ENCODE data around the gene ARHGAP24.
A peak's percentile ranks its signal among the peaks of the same experiment; 100 is the strongest.
"Not testable (repeated sequence)": the region's sequence is repeated elsewhere in the genome, so short reads cannot be mapped to it uniquely, and the experiment has no call there.

The ARHGAP24 gene

GRCh38 chr4:85955620-85956292 lies 480.8 kb downstream of the ARHGAP24 start:
- no peak for DNase-seq (ENCODE audit: low read depth)
- H3K4me3 ChIP-seq (ENCODE audit: low read depth, low read length), result no peak overlapping the region

GRCh38 chr4:85956293-85956945 lies 481.5 kb downstream of the ARHGAP24 start:
- no peak overlapping the region for H3K4me3 ChIP-seq (ENCODE audit: low read depth, low read length)
- no peak for DNase-seq (ENCODE audit: low read depth)

GRCh38 chr4:85961887-85962286 lies 486.9 kb downstream of the ARHGAP24 start:
- no peak overlapping the region for H3K4me3 ChIP-seq (ENCODE audit: low read depth, low read length)
- no peak for DNase-seq (ENCODE audit: low read depth)

- H3K4me3 ChIP-seq (ENCODE audit: low read depth, low read length), result no peak overlapping the region
- no peak for DNase-seq (ENCODE audit: low read depth)
These were observed 488.3 kb downstream of the ARHGAP24 start for GRCh38 chr4:85963231-85963630.

GRCh38 chr4:85964298-85964697 lies 489.3 kb downstream of the ARHGAP24 start:
- DNase-seq (ENCODE audit: low read depth), result no peak
- H3K4me3 ChIP-seq (ENCODE audit: low read depth, low read length), result no peak overlapping the region

- not testable (repeated sequence) for H3K4me3 ChIP-seq (ENCODE audit: low read depth, low read length); DNase-seq (ENCODE audit: low read depth)
These were observed 490.1 kb downstream of the ARHGAP24 start for GRCh38 chr4:85965017-85965416.

- DNase-seq (ENCODE audit: low read depth), result no peak
- H3K4me3 ChIP-seq (ENCODE audit: low read depth, low read length), result no peak overlapping the region
These were observed 490.6 kb downstream of the ARHGAP24 start for GRCh38 chr4:85965529-85965928.

GRCh38 chr4:85966373-85966772 lies 491.4 kb downstream of the ARHGAP24 start:
- H3K4me3 ChIP-seq (ENCODE audit: low read depth, low read length), result no peak overlapping the region
- DNase-seq (ENCODE audit: low read depth), result no peak

- H3K4me3 ChIP-seq (ENCODE audit: low read depth, low read length), result no peak overlapping the region
- DNase-seq (ENCODE audit: low read depth), result no peak
These were observed 492.9 kb downstream of the ARHGAP24 start for GRCh38 chr4:85967872-85968271.

GRCh38 chr4:85968945-85969819 lies 494.2 kb downstream of the ARHGAP24 start:
- H3K4me3 ChIP-seq (ENCODE audit: low read depth, low read length), result no peak overlapping the region
- peak; percentile 35 for DNase-seq (ENCODE audit: low read depth)

GRCh38 chr4:85970535-85970934 lies 495.6 kb downstream of the ARHGAP24 start:
- no peak overlapping the region for H3K4me3 ChIP-seq (ENCODE audit: low read depth, low read length)
- no peak for DNase-seq (ENCODE audit: low read depth)

- no peak for DNase-seq (ENCODE audit: low read depth)
- no peak overlapping the region for H3K4me3 ChIP-seq (ENCODE audit: low read depth, low read length)
These were observed 504.3 kb downstream of the ARHGAP24 start for GRCh38 chr4:85979276-85979675.

GRCh38 chr4:85986266-85986665 lies 511.3 kb downstream of the ARHGAP24 start:
- H3K4me3 ChIP-seq (ENCODE audit: low read depth, low read length), result no peak overlapping the region
- DNase-seq (ENCODE audit: low read depth), result no peak

GRCh38 chr4:85993641-85994040 lies 518.7 kb downstream of the ARHGAP24 start:
- DNase-seq (ENCODE audit: low read depth), result no peak
- no peak overlapping the region for H3K4me3 ChIP-seq (ENCODE audit: low read depth, low read length)

- no peak for DNase-seq (ENCODE audit: low read depth)
- no peak overlapping the region for H3K4me3 ChIP-seq (ENCODE audit: low read depth, low read length)
These were observed 519.6 kb downstream of the ARHGAP24 start for GRCh38 chr4:85994576-85994975.

- H3K4me3 ChIP-seq (ENCODE audit: low read depth, low read length), result no peak overlapping the region
- no peak for DNase-seq (ENCODE audit: low read depth)
These were observed 520.4 kb downstream of the ARHGAP24 start for GRCh38 chr4:85995361-85995760.

GRCh38 chr4:86001591-86001990 lies 526.6 kb downstream of the ARHGAP24 start:
- no peak overlapping the region for H3K4me3 ChIP-seq (ENCODE audit: low read depth, low read length)
- no peak for DNase-seq (ENCODE audit: low read depth)

GRCh38 chr4:86004030-86004429 lies 529.1 kb downstream of the ARHGAP24 start:
- DNase-seq (ENCODE audit: low read depth), result no peak

GRCh38 chr4:86006057-86006456 lies 531.1 kb downstream of the ARHGAP24 start:
- H3K4me3 ChIP-seq (ENCODE audit: low read depth, low read length), result no peak overlapping the region
- DNase-seq (ENCODE audit: low read depth), result no peak

More at GRCh38 chr4:86004030-86004429, 529.1 kb downstream of the ARHGAP24 start:
- no peak overlapping the region for H3K4me3 ChIP-seq (ENCODE audit: low read depth, low read length)

- no peak for DNase-seq (ENCODE audit: low read depth)
These were observed 532.1 kb downstream of the ARHGAP24 start for GRCh38 chr4:86007042-86007441.

More at GRCh38 chr4:86007042-86007441, 532.1 kb downstream of the ARHGAP24 start:
- H3K4me3 ChIP-seq (ENCODE audit: low read depth, low read length), result no peak overlapping the region

Measured in skeletal muscle cell (primary cell).